Activated CD8-positive, alpha-beta memory T cell treated with anti-CD3 and anti-CD28 coated beads, Interleukin-2, amount 50 U/mL, for 48 hours (primary cell): ENCODE data around the gene ARHGDIA.
A peak's percentile ranks its signal among the peaks of the same experiment; 100 is the strongest.

Experiments
- DNase-seq: peaks from one replicate; pipeline ENCODE4 v3.0.0-alpha.2; 2020

Gene ARHGDIA

GRCh38 chr17:81885869-81886548, 14.9 kb upstream of the ARHGDIA start:
- DNase-seq = no peak

GRCh38 chr17:81885454-81885853, 14.3 kb upstream of the ARHGDIA start:
- no peak for DNase-seq

- DNase-seq = no peak
Measured at GRCh38 chr17:81884968-81885367, 13.8 kb upstream of the ARHGDIA start.

- DNase-seq = no peak
Measured at GRCh38 chr17:81884520-81884919, 13.4 kb upstream of the ARHGDIA start.

- DNase-seq = no peak
Measured at GRCh38 chr17:81879121-81879520, 8.0 kb upstream of the ARHGDIA start.

GRCh38 chr17:81878294-81878693, 7.2 kb upstream of the ARHGDIA start:
- DNase-seq = no peak

- no peak for DNase-seq
Measured at GRCh38 chr17:81877569-81877968, 6.4 kb upstream of the ARHGDIA start.

- peak; percentile 99 for DNase-seq
Measured at GRCh38 chr17:81871387-81872230, 472 bp upstream of the ARHGDIA start.

- peak; percentile 77 for DNase-seq
Measured at GRCh38 chr17:81870131-81870980, 781 bp downstream of the ARHGDIA start.

- peak; percentile 89 for DNase-seq
Measured at GRCh38 chr17:81869221-81870130, 1.7 kb downstream of the ARHGDIA start.

GRCh38 chr17:81868674-81869220, 2.4 kb downstream of the ARHGDIA start:
- DNase-seq = no peak

GRCh38 chr17:81867991-81868673, 3.0 kb downstream of the ARHGDIA start:
- DNase-seq = peak; percentile 72

- DNase-seq = peak; percentile 73
Measured at GRCh38 chr17:81867170-81867990, 3.8 kb downstream of the ARHGDIA start.

- DNase-seq = peak; percentile 69
Measured at GRCh38 chr17:81866440-81867169, 4.5 kb downstream of the ARHGDIA start.

- peak; percentile 73 for DNase-seq
Measured at GRCh38 chr17:81865733-81866439, 5.3 kb downstream of the ARHGDIA start.

- no peak for DNase-seq
Measured at GRCh38 chr17:81865358-81865732, 5.8 kb downstream of the ARHGDIA start.

GRCh38 chr17:81863833-81864768, 7.0 kb downstream of the ARHGDIA start:
- no peak for DNase-seq
